ENCODE data around the gene PRDX6.
"Not testable (repeated sequence)": the region's sequence is repeated elsewhere in the genome, so short reads cannot be mapped to it uniquely, and the experiment has no call there.

Gene PRDX6

DNA sequence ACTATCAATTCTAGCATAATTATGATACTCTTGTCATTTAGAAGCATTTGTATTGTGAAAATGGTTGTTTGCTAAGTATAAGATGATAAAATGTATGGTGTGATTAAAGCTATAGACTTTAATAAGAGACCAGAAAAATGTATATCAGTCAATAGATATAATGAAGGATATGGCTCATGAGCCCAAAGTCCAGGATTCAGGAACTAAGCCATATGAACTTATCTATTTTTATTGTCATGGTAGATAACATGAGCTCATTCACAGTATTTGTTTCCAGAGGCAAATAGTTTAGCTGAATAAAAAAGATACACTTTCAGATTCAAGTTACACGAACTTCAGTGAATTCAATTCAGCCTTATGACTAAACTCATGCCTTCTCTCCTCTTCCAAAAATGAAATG, 32.7 kb downstream of the PRDX6 start:
- no peak overlapping the region for H3K27ac ChIP-seq
- no peak for TF ChIP-seq CTCF (conservative IDR thresholded peaks at IDR 0.05)

GRCh38 chr1:173514503-173514902, 37.4 kb downstream of the PRDX6 start:
- H3K27ac ChIP-seq: not testable (repeated sequence)

DNA sequence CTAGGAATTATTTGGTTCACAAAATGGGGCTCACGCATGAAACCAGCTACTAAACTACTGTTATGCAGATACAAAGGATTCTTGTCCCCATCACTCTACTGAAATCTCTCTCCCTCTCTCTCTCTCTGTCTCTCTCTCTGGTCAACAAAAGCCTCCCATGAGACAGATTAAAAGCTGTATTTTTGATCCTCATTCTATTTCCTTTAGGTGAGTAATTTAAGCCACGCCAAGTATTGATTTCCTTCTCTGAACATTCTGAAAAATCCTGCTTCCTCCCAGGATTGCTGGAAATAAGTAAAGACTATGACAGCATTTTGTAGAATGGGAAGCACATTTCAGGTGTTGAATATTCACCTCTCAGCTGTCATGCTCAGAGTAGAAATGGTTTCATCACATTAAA, 43.7 kb downstream of the PRDX6 start:
- no peak overlapping the region for H3K27ac ChIP-seq
- no peak for TF ChIP-seq CTCF (conservative IDR thresholded peaks at IDR 0.05)

DNA sequence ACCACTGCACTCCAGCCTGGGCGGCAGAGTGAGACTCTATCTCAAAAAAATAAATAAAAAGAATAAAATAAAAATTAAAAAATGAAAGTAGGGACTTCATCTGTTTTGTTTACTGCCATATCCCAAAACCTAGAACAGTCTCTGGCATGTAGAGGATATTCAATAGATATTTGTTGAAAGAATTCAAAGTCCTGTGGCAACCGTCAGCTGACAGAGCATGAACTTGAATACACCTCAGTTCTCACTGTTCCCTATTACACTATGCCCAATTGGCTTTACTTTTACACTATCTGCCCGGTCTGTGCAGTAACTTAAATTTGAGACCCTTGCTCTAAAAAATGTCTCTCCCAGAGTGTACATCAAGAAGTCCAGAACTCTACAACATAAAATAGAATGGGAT, 46.2 kb downstream of the PRDX6 start:
- TF ChIP-seq CTCF (conservative IDR thresholded peaks at IDR 0.05): no peak
- H3K27ac ChIP-seq: no peak overlapping the region

DNA sequence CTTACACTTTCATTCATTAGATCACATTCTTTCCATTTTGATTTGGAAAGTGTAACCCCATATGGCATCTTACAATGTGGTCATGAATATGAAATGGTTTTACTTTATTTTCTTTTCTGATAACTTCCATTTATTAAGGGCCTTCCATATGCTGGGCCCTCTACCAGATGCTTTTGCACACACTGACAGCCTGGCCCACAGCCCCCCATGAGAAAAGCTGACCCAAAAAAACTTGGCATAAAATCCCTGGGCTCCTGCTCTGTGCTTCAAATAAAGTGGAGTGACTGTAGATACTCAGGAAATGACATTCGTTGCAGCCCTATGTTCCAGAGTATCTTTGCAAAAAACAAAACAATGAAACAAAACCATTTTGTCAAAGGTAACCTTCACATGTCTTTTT, 48.8 kb downstream of the PRDX6 start:
- TF ChIP-seq CTCF (conservative IDR thresholded peaks at IDR 0.05): no peak
- H3K27ac ChIP-seq: no peak overlapping the region

- no peak overlapping the region for H3K27ac ChIP-seq
- no peak for TF ChIP-seq CTCF (conservative IDR thresholded peaks at IDR 0.05)
Observed at GRCh38 chr1:173527151-173527826, 50.2 kb downstream of the PRDX6 start.

DNA sequence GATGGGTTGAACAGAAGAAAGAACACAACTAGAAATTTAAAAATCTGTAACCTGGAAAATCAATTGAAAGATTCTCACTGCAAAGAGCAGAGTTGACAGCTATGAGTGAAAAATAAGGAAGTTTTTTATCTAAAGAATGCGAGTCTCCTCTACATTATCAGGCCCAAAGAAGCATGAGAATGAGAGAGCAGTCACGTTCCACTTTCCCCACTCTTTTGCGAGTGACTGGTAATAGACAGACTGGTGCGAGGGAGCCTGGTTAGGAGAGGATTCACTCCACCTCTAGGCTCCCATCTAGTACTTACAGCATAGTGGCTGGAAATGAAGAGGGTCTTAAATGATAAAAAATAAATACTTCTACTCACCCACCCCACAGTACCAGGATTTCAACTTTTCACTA, 52.0 kb downstream of the PRDX6 start:
- no peak overlapping the region for H3K27ac ChIP-seq
- TF ChIP-seq CTCF (conservative IDR thresholded peaks at IDR 0.05): no peak

DNA sequence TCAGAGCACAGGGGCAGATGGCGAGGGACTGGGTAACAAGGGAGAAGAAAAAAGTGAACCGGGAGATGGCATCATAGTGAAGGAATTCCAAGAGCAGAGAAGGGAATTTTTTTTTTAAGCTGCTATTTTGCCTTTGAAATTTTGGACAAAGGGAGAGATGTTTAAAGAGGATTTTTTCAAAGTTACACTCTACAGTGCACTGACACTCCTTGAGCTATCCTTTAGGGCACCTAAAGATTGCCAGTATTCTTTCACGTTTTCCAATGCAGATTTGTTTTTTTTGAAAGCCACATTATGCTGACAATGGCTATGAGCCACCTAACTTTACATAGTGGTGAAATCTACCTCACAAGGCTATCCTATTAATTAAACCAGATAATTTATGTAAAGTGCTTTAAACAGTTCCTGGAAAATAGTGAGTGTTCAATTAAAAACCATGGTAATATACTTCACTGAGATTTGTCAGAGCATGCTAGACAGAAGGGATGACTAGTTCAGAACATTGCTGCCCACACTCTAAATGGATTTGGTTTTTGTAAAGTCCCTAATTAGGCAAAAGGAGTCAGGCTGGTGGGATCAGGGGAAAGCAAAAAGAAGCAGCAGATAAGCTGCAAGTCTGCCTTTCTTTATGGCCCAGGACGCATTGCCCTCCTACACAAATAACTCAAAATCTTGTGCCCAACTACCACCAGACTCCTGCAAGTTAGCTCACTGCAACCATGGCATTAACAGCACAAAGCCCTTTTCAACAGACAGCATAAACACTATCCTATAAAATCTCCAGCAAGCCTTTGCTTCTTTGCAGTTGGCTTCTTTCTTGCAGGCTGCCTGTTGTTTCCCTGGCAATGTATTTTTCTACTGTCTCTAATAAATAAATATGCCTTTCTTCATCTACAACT, 53.9 kb downstream of the PRDX6 start:
- no peak overlapping the region for H3K27ac ChIP-seq
- no peak for TF ChIP-seq CTCF (conservative IDR thresholded peaks at IDR 0.05)
